ENCODE measurements around the gene MEST. TPM values are rescaled to one million over a fixed set of nuclear protein-coding genes. Genes with fewer than 3 reads are reported as not detected.
A peak's percentile ranks its signal among the peaks of the same experiment; 100 is the strongest.
"Not testable (repeated sequence)": the region's sequence is repeated elsewhere in the genome, so short reads cannot be mapped to it uniquely, and the experiment has no call there.

Gene MEST
- polyA plus RNA-seq (2012; ENCODE audit: low read depth, missing spikeins) = 18.0 TPM

GRCh38 chr7:130491841-130492522, at the start of gene MEST:
Gene MEST (plus strand): TSS chr7:130492085. CDS start chr7:130492314, 229 bp downstream.
- FAIRE-seq (peak; percentile 13), DNase-seq (ENCODE audit: insufficient read length, low spot score) (no peak)
- no peak for TF ChIP-seq PAX5 (IDR thresholded peaks at IDR 0.05; ENCODE audit: insufficient read depth, low read length, severe bottlenecking)
- TF ChIP-seq POLR2AphosphoS5 (IDR thresholded peaks at IDR 0.05; ENCODE audit: low read depth, low read length) = no peak
- no peak for TF ChIP-seq SPI1 (IDR thresholded peaks at IDR 0.05; ENCODE audit: low read depth, low read length)
- TF ChIP-seq POLR2A (IDR thresholded peaks at IDR 0.05; ENCODE audit: low read depth, low read length) = no peak
- no peak for TF ChIP-seq POU2F2 (IDR thresholded peaks at IDR 0.05; ENCODE audit: low read depth, low read length)
- TF ChIP-seq TAF1 (IDR thresholded peaks at IDR 0.05; ENCODE audit: low read depth, low read length) = no peak

GRCh38 chr7:130442601-130443000, 49.3 kb upstream of the MEST start:
- TF ChIP-seq TAF1 (IDR thresholded peaks at IDR 0.05; ENCODE audit: low read depth, low read length) (no peak), PAX5 (IDR thresholded peaks at IDR 0.05; ENCODE audit: insufficient read depth, low read length, severe bottlenecking) (no peak), SPI1 (IDR thresholded peaks at IDR 0.05; ENCODE audit: low read depth, low read length) (no peak), POLR2AphosphoS5 (IDR thresholded peaks at IDR 0.05; ENCODE audit: low read depth, low read length) (no peak), POU2F2 (IDR thresholded peaks at IDR 0.05; ENCODE audit: low read depth, low read length) (no peak), POLR2A (IDR thresholded peaks at IDR 0.05; ENCODE audit: low read depth, low read length) (no peak)
- FAIRE-seq (no peak), DNase-seq (ENCODE audit: insufficient read length, low spot score) (no peak)

GRCh38 chr7:130444234-130444633, 47.7 kb upstream of the MEST start:
- TF ChIP-seq POLR2A (IDR thresholded peaks at IDR 0.05; ENCODE audit: low read depth, low read length) (no peak), POU2F2 (IDR thresholded peaks at IDR 0.05; ENCODE audit: low read depth, low read length) (no peak), TAF1 (IDR thresholded peaks at IDR 0.05; ENCODE audit: low read depth, low read length) (no peak), SPI1 (IDR thresholded peaks at IDR 0.05; ENCODE audit: low read depth, low read length) (no peak), POLR2AphosphoS5 (IDR thresholded peaks at IDR 0.05; ENCODE audit: low read depth, low read length) (no peak), PAX5 (IDR thresholded peaks at IDR 0.05; ENCODE audit: insufficient read depth, low read length, severe bottlenecking) (no peak)
- FAIRE-seq = no peak
- no peak for DNase-seq (ENCODE audit: insufficient read length, low spot score)

- TF ChIP-seq POLR2A (IDR thresholded peaks at IDR 0.05; ENCODE audit: low read depth, low read length) (no peak), SPI1 (IDR thresholded peaks at IDR 0.05; ENCODE audit: low read depth, low read length) (no peak), POLR2AphosphoS5 (IDR thresholded peaks at IDR 0.05; ENCODE audit: low read depth, low read length) (no peak), POU2F2 (IDR thresholded peaks at IDR 0.05; ENCODE audit: low read depth, low read length) (no peak), PAX5 (IDR thresholded peaks at IDR 0.05; ENCODE audit: insufficient read depth, low read length, severe bottlenecking) (no peak), TAF1 (IDR thresholded peaks at IDR 0.05; ENCODE audit: low read depth, low read length) (no peak)
- FAIRE-seq (no peak), DNase-seq (ENCODE audit: insufficient read length, low spot score) (no peak)
Measured at GRCh38 chr7:130444751-130445407, 47.0 kb upstream of the MEST start.

- DNase-seq (ENCODE audit: insufficient read length, low spot score) (no peak), FAIRE-seq (no peak)
- TF ChIP-seq TAF1 (IDR thresholded peaks at IDR 0.05; ENCODE audit: low read depth, low read length) = no peak
- TF ChIP-seq PAX5 (IDR thresholded peaks at IDR 0.05; ENCODE audit: insufficient read depth, low read length, severe bottlenecking) = no peak
- TF ChIP-seq POU2F2 (IDR thresholded peaks at IDR 0.05; ENCODE audit: low read depth, low read length) = no peak
- no peak for TF ChIP-seq POLR2A (IDR thresholded peaks at IDR 0.05; ENCODE audit: low read depth, low read length)
- TF ChIP-seq SPI1 (IDR thresholded peaks at IDR 0.05; ENCODE audit: low read depth, low read length) = no peak
- no peak for TF ChIP-seq POLR2AphosphoS5 (IDR thresholded peaks at IDR 0.05; ENCODE audit: low read depth, low read length)
Measured at GRCh38 chr7:130446259-130446658, 45.6 kb upstream of the MEST start.

GRCh38 chr7:130451344-130451743, 40.5 kb upstream of the MEST start:
- FAIRE-seq; DNase-seq (ENCODE audit: insufficient read length, low spot score): not testable (repeated sequence)

GRCh38 chr7:130452951-130453350, 38.9 kb upstream of the MEST start:
- DNase-seq (ENCODE audit: insufficient read length, low spot score) (no peak), FAIRE-seq (no peak)
- TF ChIP-seq POU2F2 (IDR thresholded peaks at IDR 0.05; ENCODE audit: low read depth, low read length) (no peak), PAX5 (IDR thresholded peaks at IDR 0.05; ENCODE audit: insufficient read depth, low read length, severe bottlenecking) (no peak), TAF1 (IDR thresholded peaks at IDR 0.05; ENCODE audit: low read depth, low read length) (no peak), SPI1 (IDR thresholded peaks at IDR 0.05; ENCODE audit: low read depth, low read length) (no peak), POLR2AphosphoS5 (IDR thresholded peaks at IDR 0.05; ENCODE audit: low read depth, low read length) (no peak), POLR2A (IDR thresholded peaks at IDR 0.05; ENCODE audit: low read depth, low read length) (no peak)

GRCh38 chr7:130454959-130455358, 36.9 kb upstream of the MEST start:
- TF ChIP-seq PAX5 (IDR thresholded peaks at IDR 0.05; ENCODE audit: insufficient read depth, low read length, severe bottlenecking) = no peak
- no peak for TF ChIP-seq POU2F2 (IDR thresholded peaks at IDR 0.05; ENCODE audit: low read depth, low read length)
- TF ChIP-seq POLR2AphosphoS5 (IDR thresholded peaks at IDR 0.05; ENCODE audit: low read depth, low read length) = no peak
- no peak for TF ChIP-seq SPI1 (IDR thresholded peaks at IDR 0.05; ENCODE audit: low read depth, low read length)
- no peak for TF ChIP-seq TAF1 (IDR thresholded peaks at IDR 0.05; ENCODE audit: low read depth, low read length)
- TF ChIP-seq POLR2A (IDR thresholded peaks at IDR 0.05; ENCODE audit: low read depth, low read length) = no peak
- peak; percentile 9 for FAIRE-seq

GRCh38 chr7:130458257-130458656, 33.6 kb upstream of the MEST start:
- TF ChIP-seq SPI1 (IDR thresholded peaks at IDR 0.05; ENCODE audit: low read depth, low read length) = no peak
- TF ChIP-seq POU2F2 (IDR thresholded peaks at IDR 0.05; ENCODE audit: low read depth, low read length) = no peak
- no peak for TF ChIP-seq POLR2AphosphoS5 (IDR thresholded peaks at IDR 0.05; ENCODE audit: low read depth, low read length)
- TF ChIP-seq TAF1 (IDR thresholded peaks at IDR 0.05; ENCODE audit: low read depth, low read length) = no peak
- TF ChIP-seq PAX5 (IDR thresholded peaks at IDR 0.05; ENCODE audit: insufficient read depth, low read length, severe bottlenecking) = no peak
- no peak for TF ChIP-seq POLR2A (IDR thresholded peaks at IDR 0.05; ENCODE audit: low read depth, low read length)
- FAIRE-seq (peak; percentile 40), DNase-seq (ENCODE audit: insufficient read length, low spot score) (no peak)

More at GRCh38 chr7:130454959-130455358, 36.9 kb upstream of the MEST start:
- DNase-seq (ENCODE audit: insufficient read length, low spot score) = no peak

All from GM12891 (cell line).